HUDEP-2 (cell line): Measurements from ENCODE around the gene CRYZ.
"Not testable (repeated sequence)": the region's sequence is repeated elsewhere in the genome, so short reads cannot be mapped to it uniquely, and the experiment has no call there.

Source experiments
- DNase-seq, 76 experiments: peaks; one replicate each; lab custom pipeline; 2025; ENCODE audit not compliant: unreplicated experiment in 76 of 76; lab: John Stamatoyannopoulos, UW

CRYZ gene, protein sequence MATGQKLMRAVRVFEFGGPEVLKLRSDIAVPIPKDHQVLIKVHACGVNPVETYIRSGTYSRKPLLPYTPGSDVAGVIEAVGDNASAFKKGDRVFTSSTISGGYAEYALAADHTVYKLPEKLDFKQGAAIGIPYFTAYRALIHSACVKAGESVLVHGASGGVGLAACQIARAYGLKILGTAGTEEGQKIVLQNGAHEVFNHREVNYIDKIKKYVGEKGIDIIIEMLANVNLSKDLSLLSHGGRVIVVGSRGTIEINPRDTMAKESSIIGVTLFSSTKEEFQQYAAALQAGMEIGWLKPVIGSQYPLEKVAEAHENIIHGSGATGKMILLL

DNA sequence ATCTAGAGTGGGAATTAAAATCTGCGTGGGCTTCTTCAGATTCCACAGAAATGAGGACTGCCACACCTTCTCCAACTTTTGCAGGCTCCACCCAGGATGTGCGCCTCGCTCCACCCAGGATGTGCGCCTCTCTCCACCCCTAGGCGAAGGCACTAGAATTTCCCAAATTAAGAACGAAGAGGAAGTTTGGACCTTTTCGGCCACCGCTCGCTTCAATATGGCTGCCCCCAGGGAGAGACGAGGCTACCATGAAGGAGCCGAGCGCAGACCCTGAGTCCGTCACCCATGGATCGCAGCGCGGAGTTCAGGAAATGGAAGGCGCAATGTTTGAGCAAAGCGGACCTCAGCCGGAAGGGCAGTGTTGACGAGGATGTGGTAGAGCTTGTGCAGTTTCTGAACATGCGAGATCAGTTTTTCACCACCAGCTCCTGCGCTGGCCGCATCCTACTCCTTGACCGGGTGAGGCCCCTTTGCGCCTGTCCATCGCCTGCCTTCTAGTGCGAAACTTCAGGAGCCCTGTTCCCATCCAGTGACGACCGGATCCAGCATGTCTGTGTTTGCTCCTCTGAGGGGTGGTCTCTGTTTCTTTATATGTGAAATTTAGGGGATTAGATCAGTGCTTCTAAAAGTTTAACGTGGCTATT, at the start of gene CRYZ, which contains the start of gene TYW3:
CRYZ (minus strand) TSS at position 91 of the 644 bp plus-strand sequence. CDS start 8,229 bp downstream, outside the sequence.
TYW3 (plus strand) TSS at position 193 of the 644 bp plus-strand sequence; CDS start at position 286, 93 bp downstream.
- peak; percentile 34 to 90 (median 80) for DNase-seq

DNA sequence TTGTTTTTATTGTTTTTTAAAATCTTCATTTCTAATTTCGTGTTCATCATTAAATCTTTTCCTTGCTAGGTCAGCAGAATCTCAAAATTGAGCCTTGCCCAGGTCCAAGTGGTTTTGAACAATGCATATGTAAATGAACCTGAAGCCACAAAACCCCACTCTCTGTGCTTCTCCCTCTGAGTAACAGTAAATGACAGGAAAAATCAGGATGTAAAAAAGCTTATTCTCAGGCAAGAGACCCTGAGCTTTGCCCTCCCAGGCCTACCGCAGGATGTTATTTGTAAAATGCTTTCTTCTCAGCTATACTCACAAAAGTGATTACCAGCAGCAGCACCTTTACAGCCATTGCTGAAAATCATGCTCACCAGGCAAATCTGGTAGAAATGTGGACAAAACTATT, 47.7 kb upstream of the CRYZ start:
- no peak for DNase-seq

DNA sequence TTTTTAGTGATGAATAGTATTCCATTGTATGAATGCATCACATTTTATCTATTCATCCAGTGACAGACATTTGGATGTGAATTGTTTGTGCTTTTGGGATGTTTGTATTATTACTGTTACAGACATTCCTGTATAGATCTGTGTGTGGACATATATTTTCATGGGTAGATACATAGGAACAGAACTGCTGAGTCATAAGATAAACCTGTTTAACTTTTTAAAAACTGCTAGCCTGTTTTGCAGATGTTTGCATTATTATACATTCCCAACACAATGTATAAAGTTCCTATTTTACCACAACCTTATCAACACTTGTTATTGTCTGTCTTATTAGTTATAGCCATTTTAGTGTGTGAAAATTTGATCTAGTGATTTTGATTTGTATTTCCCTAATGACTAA, 46.9 kb upstream of the CRYZ start:
- no peak for DNase-seq

DNA sequence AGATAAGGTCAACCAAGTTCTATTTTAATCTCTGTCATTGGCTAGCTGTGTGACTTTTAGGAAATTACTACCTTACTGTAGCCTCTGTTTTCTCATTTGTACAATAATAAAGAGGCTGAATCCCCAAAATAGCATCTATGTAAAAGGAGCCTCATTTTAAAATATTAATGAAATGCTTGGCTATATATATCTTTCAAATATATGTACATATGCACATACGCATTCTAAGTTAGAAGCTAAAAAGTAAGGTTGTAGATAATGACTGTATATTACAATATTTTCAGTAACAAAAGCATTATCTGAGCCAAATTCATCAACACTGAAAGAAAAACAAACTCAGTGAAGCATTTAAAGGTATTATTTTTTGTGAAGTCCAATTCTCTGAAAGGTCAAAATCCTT, 44.7 kb upstream of the CRYZ start:
- DNase-seq = no peak

DNA sequence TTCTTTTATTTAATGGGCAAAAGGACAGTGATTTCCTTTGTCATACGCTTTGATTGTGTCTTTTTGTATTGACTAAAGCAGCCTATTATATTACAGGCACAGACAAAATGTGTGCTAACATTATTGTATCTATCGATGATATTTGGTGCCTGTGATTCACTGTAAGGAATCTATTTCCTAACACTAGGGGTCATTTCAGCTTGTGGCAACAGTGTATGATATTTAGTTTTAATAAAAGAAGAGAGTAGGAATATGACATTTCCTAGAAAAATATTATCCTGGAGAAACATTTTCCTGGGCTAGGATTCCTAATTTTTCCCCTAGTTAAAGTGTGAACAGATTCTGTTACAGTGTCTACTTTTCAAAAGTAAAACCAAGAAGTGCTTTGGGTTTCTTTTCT, 42.9 kb upstream of the CRYZ start:
- no peak for DNase-seq

DNA sequence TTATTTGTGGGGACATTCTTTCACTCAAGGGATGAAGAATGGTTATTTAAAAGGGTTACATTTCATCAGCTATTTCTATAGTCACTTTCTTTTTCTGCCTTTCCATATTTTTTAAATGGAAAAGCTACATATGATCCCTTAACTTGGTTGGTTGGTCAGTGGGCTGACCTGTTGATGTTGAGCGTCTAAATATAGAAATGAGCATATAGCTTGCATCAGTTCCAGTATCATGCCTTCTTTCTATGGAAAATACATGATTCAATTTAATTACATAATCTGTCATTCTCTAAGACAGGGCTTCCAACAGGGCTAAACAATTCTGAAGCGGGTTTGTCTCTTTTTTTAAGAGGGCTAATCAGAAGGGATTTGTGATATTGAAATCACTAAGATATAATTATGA, 40.7 kb upstream of the CRYZ start:
- DNase-seq = no peak

DNA sequence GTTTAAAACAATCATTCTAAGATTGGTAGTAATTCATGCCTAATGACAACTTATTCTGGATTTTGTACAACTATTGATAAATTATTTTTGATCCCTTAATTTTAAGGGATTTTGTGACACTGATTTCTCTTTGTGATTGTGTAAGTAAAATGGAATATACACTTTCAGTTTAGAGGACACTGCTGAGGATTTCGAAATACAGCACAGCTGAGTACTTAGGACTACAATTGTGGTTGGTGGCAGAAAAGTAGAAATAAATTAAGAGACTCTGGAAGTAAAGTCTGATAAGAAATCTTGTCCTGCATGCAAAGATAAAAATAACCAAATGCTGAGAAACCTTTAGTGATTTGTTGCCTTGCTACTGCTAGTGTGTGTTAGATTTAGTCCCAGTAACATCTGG, 40.1 kb upstream of the CRYZ start:
- no peak for DNase-seq

DNA sequence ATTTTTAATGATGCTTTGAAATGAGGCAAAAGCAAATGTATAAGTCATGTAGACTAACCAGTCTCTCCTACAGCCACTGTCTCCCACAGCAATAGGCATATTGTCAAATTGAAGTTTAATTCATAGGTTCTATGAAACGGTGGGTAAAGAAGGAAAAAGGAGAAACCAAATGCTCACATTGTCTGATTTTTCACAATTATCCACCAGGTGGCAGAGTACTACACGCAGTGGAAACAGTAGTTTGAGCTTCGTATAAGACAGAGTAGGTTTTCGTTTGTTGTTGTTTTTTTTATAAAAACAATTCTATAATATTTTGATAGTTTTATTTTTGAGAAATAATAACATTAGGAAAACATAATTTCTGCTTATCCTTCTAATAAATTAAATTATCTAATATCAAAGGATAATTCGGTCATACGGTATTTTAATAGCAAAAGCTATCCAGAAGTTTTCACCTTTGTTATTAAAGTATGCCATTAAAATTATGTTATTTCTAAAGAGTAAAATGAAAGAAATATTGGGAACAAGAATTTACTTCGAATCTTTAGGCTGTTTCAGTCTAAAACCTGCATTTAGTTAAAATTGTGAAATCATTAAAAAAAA, 39.2 kb upstream of the CRYZ start:
- DNase-seq = peak in 21 of 76 experiments; percentile 0 to 46 (median 21)

DNA sequence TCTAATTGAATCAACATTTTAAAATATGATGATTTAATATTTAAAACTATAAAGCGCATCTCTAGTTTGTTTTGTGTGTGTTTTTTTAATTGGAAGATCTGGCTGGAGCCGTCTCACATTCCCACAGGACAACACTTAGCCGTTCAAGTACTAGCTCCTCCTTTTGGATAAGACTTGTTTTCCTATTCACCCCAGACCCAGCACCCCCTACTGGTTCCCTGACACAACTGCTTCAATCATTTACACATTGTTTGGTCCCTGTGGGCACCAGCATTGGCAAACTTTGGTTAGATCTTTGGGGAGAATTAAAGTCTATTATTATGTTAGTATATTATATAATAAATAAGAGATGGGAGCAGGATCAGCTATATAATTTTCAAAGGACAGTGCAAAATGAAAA, 34.6 kb upstream of the CRYZ start:
- DNase-seq = peak in 16 of 76 experiments; percentile 2 to 46 (median 9)

DNA sequence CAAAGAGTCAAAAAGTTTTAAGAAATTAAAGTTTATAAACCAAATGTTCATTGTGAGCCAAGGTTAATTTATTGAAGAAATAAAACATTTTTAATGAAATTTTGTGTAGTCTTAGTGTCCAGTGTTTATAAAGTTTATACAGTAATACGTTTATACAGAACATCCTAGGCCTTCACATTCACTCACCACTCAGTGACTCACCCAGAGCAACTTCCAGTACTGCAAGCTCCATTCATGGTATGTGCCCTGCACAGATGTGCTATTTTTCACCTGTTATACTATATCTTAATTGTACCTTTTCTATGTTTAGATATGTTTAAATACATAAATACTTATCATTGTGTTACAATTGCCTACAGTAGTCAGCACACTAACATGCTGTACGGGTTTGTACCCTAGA, 33.7 kb upstream of the CRYZ start:
- no peak for DNase-seq

DNA sequence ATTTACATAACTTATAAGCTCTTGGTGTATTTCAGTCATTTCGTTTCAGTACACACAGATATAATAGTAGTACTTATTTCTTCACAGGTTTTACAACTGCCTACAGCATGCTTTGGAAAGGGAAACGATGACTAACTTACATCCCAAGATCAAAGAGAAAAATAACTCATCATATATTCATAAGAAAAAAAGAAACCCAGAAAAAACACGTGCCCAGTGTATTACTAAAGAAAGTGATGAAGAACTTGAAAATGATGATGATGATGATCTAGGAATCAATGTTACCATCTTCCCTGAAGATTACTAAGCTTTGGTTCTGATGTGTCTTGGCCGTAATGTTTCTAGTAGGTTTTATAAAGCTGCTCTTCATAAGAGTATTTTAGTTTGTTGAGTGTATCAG, 31.0 kb upstream of the CRYZ start:
- no peak for DNase-seq

DNA sequence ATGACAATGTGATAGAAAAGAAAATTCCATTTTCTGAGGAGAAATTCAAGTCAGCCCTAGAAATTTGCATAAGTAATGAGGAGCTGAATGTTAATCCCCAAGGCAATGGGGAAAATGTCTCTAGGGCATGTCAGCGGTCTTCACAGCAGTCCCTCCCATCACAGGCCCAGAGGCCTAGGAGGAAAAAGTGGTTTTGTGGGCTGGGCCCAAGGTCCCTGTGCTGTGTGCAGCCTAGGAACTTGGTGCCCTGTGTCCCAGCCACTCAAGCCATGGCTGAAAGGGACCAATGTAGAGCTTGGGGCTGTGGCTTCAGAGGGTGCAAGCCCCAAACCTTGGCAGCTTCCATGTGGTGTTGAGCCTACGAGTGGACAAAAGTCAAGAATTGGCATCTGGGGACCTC, 23.8 kb upstream of the CRYZ start:
- not testable (repeated sequence) for DNase-seq

DNA sequence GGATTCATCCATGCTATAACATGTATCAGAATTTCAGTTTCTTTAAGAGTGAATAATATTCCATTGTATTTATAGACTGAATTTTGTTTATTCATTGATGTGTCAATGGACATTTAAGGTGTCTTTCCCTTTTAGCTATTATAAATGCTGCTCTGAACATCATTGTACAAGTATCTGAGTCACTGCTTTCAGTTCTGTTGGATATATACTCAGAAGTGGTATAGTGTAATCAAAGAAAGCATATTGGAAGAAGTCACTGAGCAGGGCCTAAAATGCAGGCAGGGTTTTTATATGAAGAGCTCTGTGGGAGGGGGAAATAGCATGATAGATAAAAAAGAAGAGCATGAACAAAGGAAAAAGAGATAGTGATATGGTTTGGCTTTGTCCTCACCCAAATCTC, 22.6 kb upstream of the CRYZ start:
- DNase-seq = no peak

DNA sequence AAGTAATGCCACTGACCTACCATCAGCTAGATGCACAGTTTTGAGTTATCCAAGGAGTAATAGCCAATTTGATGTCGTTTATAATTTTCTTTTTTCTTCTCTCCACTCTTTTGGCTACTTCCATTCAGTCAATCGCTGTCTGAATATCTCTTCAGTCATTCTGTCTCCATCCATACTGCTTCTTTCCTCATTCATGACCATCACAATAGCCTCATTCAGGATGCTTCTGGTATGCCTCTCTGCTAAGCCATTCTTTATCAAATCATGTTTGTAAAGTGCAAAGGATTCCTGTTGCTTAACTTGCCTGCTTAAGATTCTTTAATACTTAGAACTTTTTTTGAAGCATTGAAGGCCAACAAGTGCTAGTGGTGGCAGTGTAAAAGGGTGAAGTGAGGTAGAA, 20.3 kb upstream of the CRYZ start:
- DNase-seq = no peak

DNA sequence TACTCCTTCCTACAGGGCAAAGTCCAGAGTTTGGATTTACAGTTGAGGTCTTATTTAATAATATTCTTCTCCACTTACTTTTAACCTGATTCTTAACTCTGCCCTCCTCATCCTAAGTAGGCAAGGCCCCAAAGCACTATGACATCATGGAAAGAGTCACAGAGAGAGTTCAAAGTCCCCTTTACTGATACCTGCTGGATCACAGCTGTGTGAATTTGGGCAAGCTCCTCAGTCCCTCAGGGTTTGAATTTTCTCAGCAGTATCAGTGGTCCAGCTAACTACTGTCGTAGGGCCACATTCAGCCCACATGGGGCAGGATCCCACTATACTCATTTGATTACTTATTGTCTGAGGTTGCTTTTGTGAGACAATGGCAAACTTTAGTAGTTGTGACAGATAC, 16.1 kb upstream of the CRYZ start:
- DNase-seq = no peak

DNA sequence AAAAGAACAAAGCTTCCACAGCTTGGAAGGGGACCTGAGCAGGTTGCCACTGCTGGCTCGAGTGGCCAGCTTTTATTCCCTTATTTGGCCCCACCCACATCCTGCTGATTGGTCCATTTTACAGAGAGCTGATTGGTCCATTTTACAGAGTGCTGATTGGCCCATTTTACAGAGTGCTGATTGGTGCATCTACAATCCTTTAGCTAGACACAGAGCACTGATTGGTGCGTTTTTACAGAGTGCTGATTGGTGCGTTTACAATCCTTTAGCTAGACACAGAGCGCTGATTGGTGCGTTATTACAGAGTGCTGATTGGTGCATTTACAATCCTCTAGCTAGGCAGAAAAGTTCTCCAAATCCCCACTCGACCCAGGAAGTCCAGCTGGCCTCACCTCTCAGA, 12.4 kb upstream of the CRYZ start:
- DNase-seq = not testable (repeated sequence)

DNA sequence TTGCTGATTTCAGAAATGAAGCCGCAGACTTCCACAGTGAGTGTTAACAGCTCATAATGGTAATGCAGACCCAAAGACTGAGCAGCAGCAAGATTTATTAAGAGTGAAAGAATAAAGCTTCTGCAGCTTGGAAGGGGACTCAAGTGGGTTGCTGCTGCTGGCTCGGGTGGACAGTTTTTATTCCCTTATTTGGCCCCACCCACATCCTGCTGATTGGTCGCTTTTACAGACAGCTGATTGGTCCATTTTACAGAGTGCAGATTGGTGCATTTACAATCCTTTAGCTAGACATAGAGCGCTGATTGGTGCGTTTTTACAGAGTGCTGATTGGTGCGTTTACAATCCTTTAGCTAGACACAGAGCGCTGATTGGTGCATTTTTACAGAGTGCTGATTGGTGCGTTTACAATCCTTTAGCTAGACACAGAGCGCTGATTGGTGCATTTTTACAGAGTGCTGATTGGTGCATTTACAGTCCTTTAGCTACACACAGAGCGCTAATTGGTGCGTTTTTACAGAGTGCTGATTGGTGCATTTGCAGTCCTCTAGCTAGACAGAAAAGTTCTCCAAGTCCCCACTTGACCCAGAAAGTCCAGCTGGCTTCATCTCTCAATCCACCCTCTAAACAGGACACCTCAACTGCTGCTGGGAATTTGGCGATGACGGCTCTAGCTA, 7.6 kb upstream of the CRYZ start:
- DNase-seq = not testable (repeated sequence)

DNA sequence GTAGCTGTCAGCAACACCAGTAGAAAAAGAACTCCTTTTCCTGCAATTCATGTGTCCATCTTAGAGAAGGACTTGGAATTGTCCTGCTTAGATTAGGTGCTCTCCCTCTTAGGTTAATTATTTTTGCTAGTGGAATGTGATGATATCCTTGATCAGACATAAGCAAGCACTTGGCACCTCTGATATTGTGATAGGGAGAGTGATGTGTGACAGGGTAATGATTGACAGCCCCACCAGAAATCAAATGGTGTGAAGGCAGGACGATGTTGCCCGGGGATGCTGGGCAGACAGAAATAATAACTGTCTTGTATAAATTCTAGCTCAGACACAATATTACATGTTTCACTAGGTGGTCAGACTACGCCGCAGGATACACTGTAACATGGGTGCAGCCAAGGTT, 4.5 kb upstream of the CRYZ start:
- no peak for DNase-seq

DNA sequence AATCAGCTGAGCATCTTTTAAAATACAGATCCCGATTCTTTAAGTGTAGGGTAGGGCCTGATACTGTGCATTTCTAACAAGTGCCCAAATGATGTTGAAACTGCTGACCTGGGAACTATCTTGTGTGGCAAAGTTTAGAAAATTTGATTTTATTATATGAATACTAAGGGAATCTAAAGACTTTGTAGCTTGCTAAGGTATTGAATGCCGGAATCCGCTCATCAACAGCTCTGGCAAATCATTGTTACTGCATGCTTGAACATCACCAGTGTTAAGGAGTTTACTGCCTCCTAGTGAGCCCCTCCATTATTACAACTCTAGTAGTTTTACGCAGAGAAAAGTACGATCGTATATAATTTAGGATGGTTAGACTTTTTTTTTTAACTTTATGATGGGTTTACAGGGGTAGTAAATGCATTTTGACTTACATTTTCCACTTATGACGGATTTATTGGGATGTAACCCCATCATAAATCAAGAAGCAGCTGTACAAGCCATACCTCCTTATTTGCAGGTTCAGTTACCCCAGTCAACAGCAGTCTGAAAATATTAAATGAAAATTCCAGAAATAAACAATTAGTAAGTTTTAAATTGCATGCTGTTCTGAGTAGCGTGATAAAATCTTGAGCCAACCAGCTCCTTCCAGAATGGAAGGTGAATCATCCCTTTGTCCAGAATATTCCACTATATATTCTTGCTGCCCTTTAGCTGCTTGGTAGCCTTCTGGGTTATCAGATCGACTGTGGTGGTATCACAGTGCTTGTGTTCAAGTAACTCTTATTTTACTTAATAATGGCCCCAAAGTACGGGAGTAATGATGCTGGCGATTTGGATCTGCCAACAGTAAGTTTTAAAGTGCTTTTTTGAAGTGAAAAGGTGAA, 994 bp upstream of the CRYZ start:
- DNase-seq = peak in 55 of 76 experiments; percentile 2 to 75 (median 49)
